ENCODE data around the gene CFAP251. TPM values are rescaled to one million over a fixed set of nuclear protein-coding genes. Genes with fewer than 3 reads are reported as not detected.
"Not testable (repeated sequence)": the region's sequence is repeated elsewhere in the genome, so short reads cannot be mapped to it uniquely, and the experiment has no call there.

CFAP251 gene
- total and polyA plus RNA-seq, 10 of the 15 experiments (the other 5 are each of a cell fraction or from before 2014, with no cell fraction given): 0.10 to 0.97 (median 0.64) TPM

GRCh38 chr12:121889274-121889624 is 29.1 kb upstream of the CFAP251 start:
- Histone ChIP-seq H3K27me3 (replicated peaks in 1 of 2; ENCODE audit: control insufficient read depth in 2 of 2, insufficient read depth in 2 of 2, low read length in 1 of 2) (no peaks in the 10 kb centered on the region), H3K9ac (ENCODE audit: control insufficient read depth, insufficient read depth, low read length) (peak overlapping the region; percentile 76), H3K9me3 (replicated peaks; ENCODE audit: control insufficient read depth, insufficient read depth, low read length) (no peaks in the 10 kb centered on the region), H3K27ac (ENCODE audit: control insufficient read depth, insufficient read depth) (peak overlapping the region; percentile 84), H2AFZ (ENCODE audit: control insufficient read depth, low read depth, low read length) (peak overlapping the region; percentile 83), H3K4me1 (ENCODE audit: control insufficient read depth, insufficient read depth, low read length) (peaks cover 5% of the 10 kb centered on the region; the same call in 1 of the 2 replicates), H3K4me3 (peak overlapping the region; percentile 89), H3K36me3 (ENCODE audit: control insufficient read depth in 2 of 2, insufficient read depth in 2 of 2, low read length in 1 of 2) (peaks cover 0 to 1% of the 10 kb centered on the region in 2 experiments; a peak in 2 of 4 replicates), H3K79me2 (ENCODE audit: control insufficient read depth, insufficient read depth, low read length) (peaks cover 21% of the 10 kb centered on the region), H3K4me2 (ENCODE audit: control insufficient read depth, insufficient read depth) (peak overlapping the region; percentile 39), H4K20me1 (ENCODE audit: control insufficient read depth, insufficient read depth) (no peaks in the 10 kb centered on the region)
- ChIA-PET SMC1A (ENCODE audit: uncharacterized antibody, unreplicated experiment) (interaction anchor here (1.2 to 2.7 kb wide), 4 partner anchors 78 to 172 kb away, joined by 4 to 36 read pairs (median 6); partner anchors contain the start of gene RHOF), POLR2A (interaction anchor here (0.6 to 2.0 kb wide), 4 partner anchors 78 to 189 kb away, joined by 4 to 11 read pairs (median 5); partner anchors contain the start of genes MLXIP and SETD1B), RAD21 (ENCODE audit: unreplicated experiment) (interaction anchor here (2.6 to 5.3 kb wide), 2 partner anchors 78 to 94 kb away, joined by 14 to 54 read pairs; partner anchors contain the start of gene RHOF), CTCF (interaction anchor here (1.5 to 4.6 kb wide), 5 partner anchors 78 to 188 kb away, joined by 3 to 90 read pairs (median 8); partner anchors contain the start of gene RHOF)
- under 1% methylated on average over 7 of the region's 7 CpGs for WGBS (ENCODE audit: insufficient coverage, insufficient replicate concordance, low lambda C conversion rate, missing lambda C conversion rate)
- TF ChIP-seq MTA3 (IDR thresholded peaks at IDR 0.05; ENCODE audit: borderline replicate concordance, low read length): 0 out of 2 replicates have a peak, but pooled peaks have one; percentile 44
- TF ChIP-seq SREBF2 (IDR thresholded peaks at IDR 0.05; ENCODE audit: low read length): no peak
- DNase-seq (ENCODE audit: low read depth, low spot score) (no peak), FAIRE-seq (no peak), ATAC-seq (no peak)
- intact Hi-C loops (cut with micrococcal nuclease; ENCODE audit: unreplicated experiment) (loop anchor here (5.0 kb wide), 1 partner anchor 202 kb away; no protein-coding TSS in a partner anchor), in situ Hi-C loops (cut with MboI) (loop anchor here (5.0 kb wide), 1 partner anchor 92 kb away; no protein-coding TSS in a partner anchor)
- no TSS peak for BruUV-seq (replicated peaks)

GRCh38 chr12:121889661-121890060 is 28.7 kb upstream of the CFAP251 start:
- not testable (repeated sequence) for H3K27me3 ChIP-seq (replicated peaks in 1 of 2; ENCODE audit: control insufficient read depth in 2 of 2, insufficient read depth in 2 of 2, low read length in 1 of 2); H3K27ac ChIP-seq (ENCODE audit: control insufficient read depth, insufficient read depth); BruUV-seq (replicated peaks); H2AFZ ChIP-seq (ENCODE audit: control insufficient read depth, low read depth, low read length); FAIRE-seq; DNase-seq (ENCODE audit: low read depth, low spot score); H3K36me3 ChIP-seq (ENCODE audit: control insufficient read depth in 2 of 2, insufficient read depth in 2 of 2, low read length in 1 of 2); H3K9me3 ChIP-seq (replicated peaks; ENCODE audit: control insufficient read depth, insufficient read depth, low read length); H3K4me1 ChIP-seq (ENCODE audit: control insufficient read depth, insufficient read depth, low read length); ATAC-seq; H4K20me1 ChIP-seq (ENCODE audit: control insufficient read depth, insufficient read depth)
- CTCF ChIA-PET: interaction anchor here (1.8 to 4.6 kb wide), 3 partner anchors 88 to 188 kb away, joined by 4 to 90 read pairs (median 8); partner anchors contain the start of gene RHOF
- RAD21 ChIA-PET (ENCODE audit: unreplicated experiment): interaction anchor here (2.6 to 5.3 kb wide), 2 partner anchors 78 to 94 kb away, joined by 14 to 54 read pairs; partner anchors contain the start of gene RHOF
- POLR2A ChIA-PET: interaction anchor here (0.6 to 1.6 kb wide), 3 partner anchors 79 to 189 kb away, joined by 4 to 5 read pairs (median 5); partner anchors contain the start of gene MLXIP
- Histone ChIP-seq H3K4me2 (ENCODE audit: control insufficient read depth, insufficient read depth) (peak overlapping the region; percentile 39), H3K79me2 (ENCODE audit: control insufficient read depth, insufficient read depth, low read length) (peaks cover 21% of the 10 kb centered on the region), H3K4me3 (peak overlapping the region; percentile 89), H3K9ac (ENCODE audit: control insufficient read depth, insufficient read depth, low read length) (peak overlapping the region; percentile 76)
- 54% methylated on average over 6 of the region's 6 CpGs for WGBS (ENCODE audit: insufficient coverage, insufficient replicate concordance, low lambda C conversion rate, missing lambda C conversion rate)
- intact Hi-C loops (cut with micrococcal nuclease; ENCODE audit: unreplicated experiment) (loop anchor here (5.0 kb wide), 1 partner anchor 202 kb away; no protein-coding TSS in a partner anchor), in situ Hi-C loops (cut with MboI) (loop anchor here (5.0 kb wide), 1 partner anchor 92 kb away; no protein-coding TSS in a partner anchor)
- SMC1A ChIA-PET (ENCODE audit: uncharacterized antibody, unreplicated experiment): interaction anchor here (1.3 to 2.7 kb wide), 2 partner anchors 95 to 172 kb away, joined by 4 to 36 read pairs; partner anchors contain the start of gene RHOF

Measured in GM12878 (cell line).